Stimulated activated memory B cell treated with anti-CD40 and anti-IgM and Interleukin-4, amounts not matched to agents 10 μg/mL and 1 μg/mL and 100 μg/mL, for 72 hours (primary cell): ENCODE data around the gene ARMC2.
A peak's percentile ranks its signal among the peaks of the same experiment; 100 is the strongest.
"Not testable (repeated sequence)": the region's sequence is repeated elsewhere in the genome, so short reads cannot be mapped to it uniquely, and the experiment has no call there.

Source experiments
- ATAC-seq: fragments of 150-1000 bp; cut with Tn5 transposase; 2 replicates; pipeline ENCODE4 v1.10.0; 2021
- H3K27ac Mint-ChIP-seq: one replicate; pipeline ENCODE4 v1.8.0; 2022; ENCODE audit warnings: mild to moderate bottlenecking, mixed read lengths
- H3K27me3 Mint-ChIP-seq: one replicate; pipeline ENCODE4 v1.8.0; 2022; ENCODE audit warnings: mixed read lengths
- H3K36me3 Mint-ChIP-seq: one replicate; pipeline ENCODE4 v1.8.0; 2022; ENCODE audit warnings: mixed read lengths
- H3K4me1 Mint-ChIP-seq: one replicate; pipeline ENCODE4 v1.8.0; 2022; ENCODE audit warnings: mixed read lengths
- H3K4me3 Mint-ChIP-seq: one replicate; pipeline ENCODE4 v1.8.0; 2022; ENCODE audit warnings: mild to moderate bottlenecking, moderate library complexity, mixed read lengths
- H3K9me3 Mint-ChIP-seq: one replicate; pipeline ENCODE4 v1.8.0; 2022; ENCODE audit warnings: mixed read lengths

The ARMC2 gene

GRCh38 chr6:108904741-108905140, 56.5 kb downstream of the ARMC2 start:
- no peaks in the 10 kb centered on the region for H3K9me3 Mint-ChIP-seq
- peak; percentile 92 for ATAC-seq
- H3K4me1 Mint-ChIP-seq = peaks cover 44% of the 10 kb centered on the region
- peak overlapping the region; percentile 88 for H3K27ac Mint-ChIP-seq
- H3K36me3 Mint-ChIP-seq = peaks cover 9% of the 10 kb centered on the region
- no peaks in the 10 kb centered on the region for H3K27me3 Mint-ChIP-seq
- H3K4me3 Mint-ChIP-seq = peak overlapping the region; percentile 32

DNA sequence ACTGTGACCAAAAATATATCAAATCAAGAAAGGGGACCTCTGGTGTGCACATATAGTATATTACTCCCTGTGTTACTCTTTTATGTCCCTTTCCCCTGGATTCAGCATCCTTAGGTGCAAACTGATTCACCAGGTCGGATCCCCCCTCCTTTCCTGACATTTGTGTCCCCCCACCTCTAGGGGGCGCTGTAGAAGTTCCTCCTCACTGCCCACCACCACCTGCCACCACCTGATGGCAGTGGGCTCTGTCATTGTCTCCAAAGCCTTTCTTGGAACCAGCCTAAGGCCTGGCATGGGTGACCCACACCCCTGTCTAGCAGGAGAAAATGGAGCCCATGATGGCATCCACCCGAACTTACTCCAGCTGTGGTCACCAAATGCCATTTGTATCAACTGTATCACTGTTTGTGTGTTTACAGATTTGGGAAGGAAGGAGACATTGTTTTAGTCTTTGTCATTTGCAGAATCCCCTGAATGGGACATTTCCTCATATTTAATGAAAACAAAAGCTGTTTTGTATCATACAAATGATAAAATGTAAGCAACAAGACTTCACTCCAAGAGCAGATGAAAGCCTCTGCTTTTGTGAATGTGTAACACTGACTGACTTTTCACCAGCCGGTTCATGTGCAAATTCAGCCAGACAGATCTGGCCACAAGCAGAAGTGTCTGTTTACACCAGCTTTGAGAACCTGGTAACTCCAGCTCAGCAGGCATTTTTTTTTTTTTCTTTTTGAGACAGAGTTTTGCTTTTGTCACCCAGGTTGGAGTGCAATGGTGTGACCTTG, 66.2 kb downstream of the ARMC2 start:
- no peaks in the 10 kb centered on the region for H3K27me3 Mint-ChIP-seq
- no peaks in the 10 kb centered on the region for H3K36me3 Mint-ChIP-seq
- no peaks in the 10 kb centered on the region for H3K9me3 Mint-ChIP-seq
- no peak overlapping the region for H3K4me3 Mint-ChIP-seq
- no peak for ATAC-seq
- H3K27ac Mint-ChIP-seq = no peak overlapping the region
- peaks cover 9% of the 10 kb centered on the region for H3K4me1 Mint-ChIP-seq

- H3K4me3 Mint-ChIP-seq = no peak overlapping the region
- peaks cover 3% of the 10 kb centered on the region for H3K4me1 Mint-ChIP-seq
- no peaks in the 10 kb centered on the region for H3K27me3 Mint-ChIP-seq
- ATAC-seq = no peak
- H3K36me3 Mint-ChIP-seq = no peaks in the 10 kb centered on the region
- H3K9me3 Mint-ChIP-seq = no peaks in the 10 kb centered on the region
- no peak overlapping the region for H3K27ac Mint-ChIP-seq
Measured at GRCh38 chr6:108915258-108915657, 67.0 kb downstream of the ARMC2 start.

DNA sequence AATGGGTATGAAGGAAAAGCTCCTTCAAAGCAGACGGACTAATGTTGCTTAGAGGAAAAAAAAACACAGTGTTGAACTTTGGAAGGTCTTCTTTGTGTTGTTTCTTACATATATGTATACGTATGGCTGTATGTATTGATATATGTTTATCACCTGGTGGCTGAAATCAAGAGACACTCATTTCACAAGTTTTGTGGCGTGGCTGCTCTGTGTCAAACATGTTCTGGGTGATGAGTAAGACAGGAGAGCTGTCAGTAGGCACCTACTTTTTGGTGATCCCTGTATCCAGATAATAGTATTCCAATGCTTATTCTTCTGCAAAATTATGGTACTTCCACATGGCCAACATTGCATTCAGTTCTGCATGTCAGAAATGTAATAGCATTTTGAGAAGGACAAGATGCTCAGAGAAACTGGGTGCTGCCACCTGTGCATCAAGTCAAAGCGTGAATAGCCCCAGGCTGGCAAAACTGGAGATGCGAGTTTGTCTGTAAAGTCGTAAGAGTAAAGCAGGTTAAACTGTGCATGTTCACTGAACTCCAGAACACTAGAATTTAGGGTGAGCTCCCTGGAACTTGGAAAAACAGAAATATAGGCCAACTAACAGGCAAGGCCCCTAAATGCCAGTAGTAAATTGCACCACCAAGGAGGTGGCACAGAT, 67.9 kb downstream of the ARMC2 start:
- Mint-ChIP-seq H3K27ac (no peak overlapping the region), H3K27me3 (no peaks in the 10 kb centered on the region), H3K4me1 (no peaks in the 10 kb centered on the region), H3K36me3 (no peaks in the 10 kb centered on the region), H3K9me3 (no peaks in the 10 kb centered on the region), H3K4me3 (no peak overlapping the region)
- ATAC-seq = no peak

DNA sequence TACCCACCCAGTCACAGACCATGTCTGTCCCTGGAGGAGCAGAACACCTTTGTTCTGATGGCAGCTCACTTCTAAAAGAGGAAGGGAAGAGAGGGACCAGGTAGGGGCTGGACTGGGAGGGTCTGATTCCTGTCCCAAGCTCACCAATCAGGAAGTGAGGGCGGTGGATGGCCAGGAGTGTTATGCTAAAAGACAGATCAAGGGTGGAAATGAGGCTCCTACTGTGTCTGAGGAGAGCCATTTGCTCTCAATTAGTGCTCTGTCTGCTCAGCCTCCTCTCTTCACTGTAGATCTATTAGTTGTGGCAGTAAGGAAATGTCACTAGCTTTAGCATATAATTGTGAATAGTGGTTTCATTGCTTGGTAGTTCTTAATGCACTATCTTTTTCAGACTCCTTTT, 72.5 kb downstream of the ARMC2 start:
- Mint-ChIP-seq H3K9me3 (no peaks in the 10 kb centered on the region), H3K4me3 (no peak overlapping the region), H3K27me3 (no peaks in the 10 kb centered on the region), H3K36me3 (no peaks in the 10 kb centered on the region), H3K4me1 (peaks cover 15% of the 10 kb centered on the region), H3K27ac (no peak overlapping the region)
- no peak for ATAC-seq

- Mint-ChIP-seq H3K27ac (no peak overlapping the region), H3K4me1 (peaks cover 15% of the 10 kb centered on the region), H3K4me3 (no peak overlapping the region), H3K9me3 (no peaks in the 10 kb centered on the region), H3K36me3 (no peaks in the 10 kb centered on the region), H3K27me3 (no peaks in the 10 kb centered on the region)
- ATAC-seq = peak; percentile 80
Measured at GRCh38 chr6:108921547-108922361, 73.5 kb downstream of the ARMC2 start.

DNA sequence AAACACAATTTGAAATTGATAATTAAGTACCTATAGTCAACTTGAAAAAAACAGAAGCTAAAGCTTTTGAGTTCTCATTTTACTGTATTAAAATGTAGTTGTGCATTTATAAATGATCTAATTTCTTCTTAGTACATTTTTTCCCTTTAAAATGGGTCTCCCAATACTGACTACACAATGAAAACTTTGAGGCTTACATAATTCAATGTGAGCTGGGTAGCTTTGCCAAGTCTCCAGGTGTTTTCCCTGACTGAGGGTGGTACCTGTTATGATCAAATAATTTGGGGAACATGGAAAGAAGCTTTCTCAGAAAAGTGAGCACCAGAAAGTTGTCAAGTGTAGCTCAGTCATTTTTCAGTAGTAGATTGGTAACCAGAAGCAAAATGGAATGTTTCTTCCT, 74.3 kb downstream of the ARMC2 start:
- ATAC-seq = no peak
- no peaks in the 10 kb centered on the region for H3K36me3 Mint-ChIP-seq
- no peak overlapping the region for H3K4me3 Mint-ChIP-seq
- H3K27me3 Mint-ChIP-seq = no peaks in the 10 kb centered on the region
- H3K27ac Mint-ChIP-seq = no peak overlapping the region
- peaks cover 15% of the 10 kb centered on the region for H3K4me1 Mint-ChIP-seq
- no peaks in the 10 kb centered on the region for H3K9me3 Mint-ChIP-seq

DNA sequence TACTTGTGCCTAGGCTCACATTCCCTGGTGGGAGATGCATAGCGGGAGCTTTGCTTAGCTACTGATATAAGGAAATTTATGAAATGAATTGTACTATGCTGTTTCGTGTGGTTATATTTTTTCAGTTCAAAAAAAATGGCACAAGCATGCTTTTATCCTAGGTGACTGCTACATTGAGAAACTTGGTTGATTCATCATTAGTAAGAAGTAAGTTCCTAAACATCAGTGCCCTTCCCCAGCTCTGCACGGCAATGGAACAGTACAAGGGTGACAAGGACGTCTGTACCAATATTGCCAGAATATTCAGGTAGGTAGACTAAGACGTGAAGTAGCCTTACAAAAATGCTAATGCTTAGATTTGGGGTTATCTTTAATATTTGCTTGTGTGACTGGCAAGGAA, 79.7 kb downstream of the ARMC2 start:
- no peaks in the 10 kb centered on the region for H3K9me3 Mint-ChIP-seq
- H3K4me1 Mint-ChIP-seq = peaks cover 10% of the 10 kb centered on the region
- H3K36me3 Mint-ChIP-seq = no peaks in the 10 kb centered on the region
- no peak overlapping the region for H3K4me3 Mint-ChIP-seq
- no peaks in the 10 kb centered on the region for H3K27me3 Mint-ChIP-seq
- ATAC-seq = no peak
- no peak overlapping the region for H3K27ac Mint-ChIP-seq

GRCh38 chr6:108928650-108929049, 80.4 kb downstream of the ARMC2 start:
- no peak overlapping the region for H3K27ac Mint-ChIP-seq

DNA sequence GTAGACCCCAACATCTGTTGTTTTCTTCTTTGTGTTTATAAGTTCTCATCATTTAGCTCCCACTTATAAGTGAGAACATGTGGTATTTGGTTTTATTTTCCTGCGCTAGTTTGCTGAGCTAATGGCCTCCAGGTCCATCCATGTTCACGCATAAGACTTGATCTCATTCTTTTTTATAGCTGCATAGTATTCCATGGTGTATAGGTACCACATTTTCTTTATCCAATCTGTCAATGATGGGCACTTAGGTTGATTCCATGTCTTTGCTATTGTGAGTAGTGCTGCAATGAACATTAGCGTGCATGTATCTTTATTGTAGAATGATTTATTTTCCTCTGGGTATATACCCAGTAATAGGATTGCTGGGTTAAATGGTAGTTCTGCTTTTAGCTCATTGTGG, 82.9 kb downstream of the ARMC2 start:
- H3K36me3 Mint-ChIP-seq, H3K27ac Mint-ChIP-seq, H3K4me1 Mint-ChIP-seq, H3K4me3 Mint-ChIP-seq, H3K27me3 Mint-ChIP-seq, ATAC-seq, H3K9me3 Mint-ChIP-seq: not testable (repeated sequence)

More at GRCh38 chr6:108928650-108929049, 80.4 kb downstream of the ARMC2 start:
- H3K4me3 Mint-ChIP-seq = no peak overlapping the region
- peaks cover 10% of the 10 kb centered on the region for H3K4me1 Mint-ChIP-seq
- H3K27me3 Mint-ChIP-seq = no peaks in the 10 kb centered on the region
- no peaks in the 10 kb centered on the region for H3K9me3 Mint-ChIP-seq
- no peak for ATAC-seq
- no peaks in the 10 kb centered on the region for H3K36me3 Mint-ChIP-seq

DNA sequence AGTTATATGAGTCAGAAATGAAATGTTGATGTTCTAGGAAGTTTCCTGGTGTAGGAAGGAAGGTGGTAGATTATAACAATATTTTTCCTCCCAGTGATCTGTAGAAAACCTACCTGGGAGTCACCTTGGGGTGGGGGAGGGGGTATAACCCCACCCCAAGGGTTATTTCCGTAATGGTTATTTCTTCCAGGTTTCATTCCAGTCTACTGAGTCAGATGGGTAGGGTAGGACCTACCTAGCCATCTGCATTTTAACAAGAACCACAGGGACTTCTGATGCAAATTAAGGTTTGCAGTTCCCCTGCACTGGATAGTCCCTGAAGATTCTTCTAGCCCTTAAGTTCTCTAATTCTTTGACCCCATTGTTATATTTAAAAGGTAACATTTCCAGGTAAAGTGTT, 88.9 kb downstream of the ARMC2 start:
- Mint-ChIP-seq H3K27ac (no peak overlapping the region), H3K4me3 (no peak overlapping the region), H3K27me3 (no peaks in the 10 kb centered on the region), H3K4me1 (peaks cover 7% of the 10 kb centered on the region), H3K9me3 (no peaks in the 10 kb centered on the region), H3K36me3 (no peaks in the 10 kb centered on the region)
- ATAC-seq = no peak

GRCh38 chr6:108940741-108941140, 92.5 kb downstream of the ARMC2 start:
- peaks cover 20% of the 10 kb centered on the region for H3K4me1 Mint-ChIP-seq
- no peak overlapping the region for H3K4me3 Mint-ChIP-seq
- no peak for ATAC-seq
- H3K9me3 Mint-ChIP-seq = no peaks in the 10 kb centered on the region
- H3K27ac Mint-ChIP-seq = no peak overlapping the region
- no peaks in the 10 kb centered on the region for H3K27me3 Mint-ChIP-seq
- no peaks in the 10 kb centered on the region for H3K36me3 Mint-ChIP-seq

GRCh38 chr6:108941281-108941680, 93.1 kb downstream of the ARMC2 start:
- Mint-ChIP-seq H3K4me1 (peaks cover 20% of the 10 kb centered on the region), H3K9me3 (no peaks in the 10 kb centered on the region), H3K4me3 (no peak overlapping the region), H3K27me3 (no peaks in the 10 kb centered on the region), H3K36me3 (no peaks in the 10 kb centered on the region), H3K27ac (no peak overlapping the region)
- no peak for ATAC-seq

DNA sequence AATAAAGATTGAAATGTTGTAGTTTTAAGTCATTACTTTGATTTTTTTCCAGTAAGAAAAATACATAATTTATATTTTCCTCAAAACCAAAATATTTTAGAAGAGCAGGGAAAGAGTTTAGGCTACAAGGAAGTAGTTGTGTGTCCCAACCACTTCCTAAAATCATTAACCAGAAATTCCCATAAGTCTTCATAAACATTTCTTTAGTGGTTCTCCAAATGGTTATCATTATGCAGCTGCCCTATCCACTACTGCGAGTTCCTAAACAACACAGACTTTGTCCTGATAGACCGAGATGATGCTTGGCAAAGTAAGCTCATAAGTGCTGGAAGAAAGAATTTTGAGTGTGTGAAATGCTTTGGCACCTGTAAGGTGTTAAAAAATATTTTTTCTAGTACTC, 93.6 kb downstream of the ARMC2 start:
- Mint-ChIP-seq H3K27ac (no peak overlapping the region), H3K4me1 (peaks cover 21% of the 10 kb centered on the region), H3K36me3 (no peaks in the 10 kb centered on the region), H3K9me3 (no peaks in the 10 kb centered on the region), H3K27me3 (no peaks in the 10 kb centered on the region), H3K4me3 (no peak overlapping the region)
- no peak for ATAC-seq

GRCh38 chr6:108942556-108943492, 94.6 kb downstream of the ARMC2 start:
- H3K4me1 Mint-ChIP-seq = peaks cover 20% of the 10 kb centered on the region
- peak overlapping the region; percentile 65 for H3K4me3 Mint-ChIP-seq
- ATAC-seq = peak; percentile 56

More at GRCh38 chr6:108942556-108943492, 94.6 kb downstream of the ARMC2 start:
- Mint-ChIP-seq H3K27ac (peak overlapping the region; percentile 39), H3K27me3 (no peaks in the 10 kb centered on the region), H3K9me3 (no peaks in the 10 kb centered on the region), H3K36me3 (no peaks in the 10 kb centered on the region)
